Stomach (tissue), 4 donors: ENCODE results near the gene PSME3IP1.

Experiments used
- POLR2AphosphoS5 ChIP-seq, 3 donors: sonication (generic); formaldehyde crosslinking; IDR thresholded peaks; one replicate each; pipeline ENCODE4 v1.6.1; 2016; ENCODE audit warnings: antibody characterized with exemption in 3 of 3
- TF ChIP-seq, protein P1 (sequence below), 7 experiments: fragments of 450-650 bp in 4 of 7; fragments of 200-600 bp in 3 of 7; sonication (generic) in 3 of 7; IDR thresholded peaks; one replicate each; pipeline ENCODE4 v1.5.1; 2016 to 2019; ENCODE audit warnings: antibody characterized with exemption in 7 of 7, control low read depth in 2 of 7, mild to moderate bottlenecking in 1 of 7

- TF ChIP-seq, protein P1, sequence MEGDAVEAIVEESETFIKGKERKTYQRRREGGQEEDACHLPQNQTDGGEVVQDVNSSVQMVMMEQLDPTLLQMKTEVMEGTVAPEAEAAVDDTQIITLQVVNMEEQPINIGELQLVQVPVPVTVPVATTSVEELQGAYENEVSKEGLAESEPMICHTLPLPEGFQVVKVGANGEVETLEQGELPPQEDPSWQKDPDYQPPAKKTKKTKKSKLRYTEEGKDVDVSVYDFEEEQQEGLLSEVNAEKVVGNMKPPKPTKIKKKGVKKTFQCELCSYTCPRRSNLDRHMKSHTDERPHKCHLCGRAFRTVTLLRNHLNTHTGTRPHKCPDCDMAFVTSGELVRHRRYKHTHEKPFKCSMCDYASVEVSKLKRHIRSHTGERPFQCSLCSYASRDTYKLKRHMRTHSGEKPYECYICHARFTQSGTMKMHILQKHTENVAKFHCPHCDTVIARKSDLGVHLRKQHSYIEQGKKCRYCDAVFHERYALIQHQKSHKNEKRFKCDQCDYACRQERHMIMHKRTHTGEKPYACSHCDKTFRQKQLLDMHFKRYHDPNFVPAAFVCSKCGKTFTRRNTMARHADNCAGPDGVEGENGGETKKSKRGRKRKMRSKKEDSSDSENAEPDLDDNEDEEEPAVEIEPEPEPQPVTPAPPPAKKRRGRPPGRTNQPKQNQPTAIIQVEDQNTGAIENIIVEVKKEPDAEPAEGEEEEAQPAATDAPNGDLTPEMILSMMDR (IDR thresholded peaks at IDR 0.05): no peak
- no peak for TF ChIP-seq POLR2AphosphoS5 (IDR thresholded peaks at IDR 0.05)
Measured at GRCh38 chr16:57225978-57226377, 40.1 kb upstream of the PSME3IP1 start.
